HG02623 (cell line): ENCODE results near the gene PXN.
"Not testable (repeated sequence)": the region's sequence is repeated elsewhere in the genome, so short reads cannot be mapped to it uniquely, and the experiment has no call there.

Source experiments
- ATAC-seq: cut with Tn5 transposase; IDR thresholded peaks from one replicate; pipeline ENCODE4 v1.9.1; 2021; ENCODE audit warnings: moderate library complexity; ENCODE audit not compliant: unreplicated experiment

Gene PXN

DNA sequence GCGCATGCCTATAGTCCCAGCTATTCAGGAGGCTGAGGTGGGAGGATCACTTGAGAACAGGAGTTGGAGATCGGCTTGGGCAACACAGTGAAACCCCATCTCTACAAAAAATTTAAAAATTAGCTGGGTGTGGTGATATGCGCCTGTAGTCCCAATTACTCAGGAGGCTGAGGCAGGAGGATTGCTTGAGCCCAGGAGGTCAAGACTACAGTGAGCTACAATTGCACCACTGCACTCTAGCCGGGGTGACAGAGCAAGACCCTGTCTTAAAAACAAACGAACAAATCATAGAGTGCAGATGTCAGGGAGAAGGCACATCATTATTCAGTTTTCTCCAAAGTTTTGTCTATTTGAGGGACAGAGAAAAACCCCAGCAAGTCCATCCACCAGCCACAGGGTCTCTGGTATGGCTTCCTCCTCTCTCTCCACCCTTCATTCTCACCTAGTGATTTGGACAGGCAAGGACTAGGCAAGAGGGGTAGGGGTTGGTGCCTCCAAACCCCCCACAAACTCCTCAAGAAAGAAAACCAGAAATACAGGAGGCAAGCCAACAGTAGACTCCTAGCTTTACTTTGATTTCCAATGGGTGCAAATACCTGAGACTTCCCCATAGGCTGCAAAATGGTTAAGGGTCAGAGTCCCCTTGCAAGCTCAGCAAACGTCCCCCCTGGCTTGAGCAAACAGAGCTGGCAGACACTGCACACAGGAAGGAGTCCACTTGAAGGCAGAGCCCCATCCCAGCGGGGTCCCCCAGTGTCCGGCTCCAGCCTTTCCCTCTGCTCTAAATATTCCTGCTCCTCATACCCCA, 38.1 kb downstream of the PXN start:
- no peak for ATAC-seq

DNA sequence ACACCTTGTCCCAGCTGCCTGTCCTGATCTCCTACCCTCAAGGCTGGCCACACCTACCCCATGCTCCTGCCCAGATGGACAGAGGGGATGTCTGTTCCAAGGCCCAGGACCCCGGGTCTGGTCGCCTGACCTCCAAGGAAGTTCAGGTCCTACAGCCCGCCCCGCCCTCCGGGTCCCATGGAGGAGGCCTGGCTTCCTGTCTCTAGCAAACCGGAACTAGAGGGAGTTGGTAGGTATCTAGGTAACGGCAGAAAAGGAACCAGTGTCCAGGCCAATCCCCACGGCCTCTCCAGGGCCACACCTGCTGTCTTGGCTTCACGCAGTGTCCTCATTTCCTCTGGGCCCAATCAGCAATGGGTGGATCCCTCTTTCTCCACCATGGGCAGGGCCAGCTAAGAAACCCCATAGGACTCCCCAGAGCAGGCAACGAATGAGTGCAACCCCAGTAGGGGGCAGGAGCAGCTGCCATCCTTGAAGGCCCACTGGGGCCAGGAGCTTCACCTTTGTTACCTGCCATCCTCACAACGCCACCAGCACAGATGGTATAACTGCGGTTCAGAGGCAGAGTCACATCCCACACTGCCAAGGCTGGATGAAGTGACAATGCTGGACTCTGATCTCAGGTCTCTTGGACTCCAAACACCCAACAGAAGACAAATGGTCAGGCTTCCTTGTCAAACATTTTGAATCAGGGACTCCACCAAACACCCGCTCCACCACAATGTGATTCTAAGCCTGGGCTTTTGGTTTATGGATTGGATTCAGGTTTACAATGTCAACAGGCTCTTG, 39.5 kb downstream of the PXN start:
- ATAC-seq = no peak

DNA sequence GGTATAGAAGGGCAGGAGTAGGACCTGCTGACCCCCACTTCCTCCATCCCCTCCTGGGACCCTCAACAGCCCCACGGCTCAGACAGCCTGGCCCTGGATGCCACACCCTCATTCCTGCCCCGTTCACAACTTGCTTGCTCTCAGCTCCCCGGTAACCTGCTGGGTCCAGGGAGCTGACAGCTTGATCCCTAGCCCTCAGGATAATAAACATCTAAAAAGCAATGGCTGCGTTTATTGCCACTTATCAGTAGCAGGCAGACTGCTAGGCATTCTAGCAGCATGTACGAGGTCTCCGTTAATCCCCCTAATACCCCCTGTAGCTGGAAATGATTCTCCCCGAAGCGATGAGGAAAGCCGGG, 40.4 kb downstream of the PXN start:
- no peak for ATAC-seq

DNA sequence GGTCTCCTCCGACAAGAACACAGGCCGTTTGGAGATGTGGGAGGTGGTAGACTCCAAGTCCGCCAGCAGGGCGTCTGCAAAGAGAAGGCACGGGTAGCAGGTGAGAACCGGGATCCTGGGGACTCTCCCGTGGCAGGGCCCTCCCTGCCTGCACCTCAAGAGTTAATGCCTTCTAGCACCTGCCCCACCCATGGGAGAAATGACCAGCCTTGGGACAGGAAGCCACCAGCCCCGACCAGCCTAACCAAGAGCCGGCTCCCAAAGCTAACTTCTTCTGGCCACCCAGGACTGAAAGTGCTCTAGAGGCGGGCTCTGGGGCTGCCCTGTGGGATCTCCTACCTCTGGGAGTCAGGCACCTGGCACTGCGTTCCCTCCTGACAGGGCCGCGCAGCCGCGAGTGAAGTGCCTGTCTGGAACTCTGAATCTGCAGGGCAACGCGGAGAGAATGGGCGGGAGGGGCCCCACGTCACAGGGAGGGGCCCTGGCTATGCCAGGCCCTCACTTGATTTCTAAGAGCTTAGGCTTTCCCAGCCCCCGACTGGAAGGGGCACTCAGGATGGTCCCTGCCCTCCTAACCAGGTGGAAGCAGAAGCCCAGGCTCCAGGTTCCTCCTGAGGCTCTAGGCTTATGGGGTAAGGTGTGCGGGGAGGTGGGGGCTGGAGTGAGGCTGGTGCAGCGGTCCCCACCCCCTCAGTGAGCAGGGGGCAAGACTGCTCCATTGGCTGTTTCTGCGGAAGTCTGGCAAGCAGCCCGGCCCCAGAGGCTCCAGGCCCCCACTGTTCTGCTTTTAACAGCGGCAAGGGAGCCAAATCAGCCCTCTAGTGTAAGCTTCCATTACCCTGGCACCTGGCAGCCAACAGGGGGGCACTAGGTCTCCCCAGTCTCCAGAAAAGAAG, 41.0 kb downstream of the PXN start:
- no peak for ATAC-seq

DNA sequence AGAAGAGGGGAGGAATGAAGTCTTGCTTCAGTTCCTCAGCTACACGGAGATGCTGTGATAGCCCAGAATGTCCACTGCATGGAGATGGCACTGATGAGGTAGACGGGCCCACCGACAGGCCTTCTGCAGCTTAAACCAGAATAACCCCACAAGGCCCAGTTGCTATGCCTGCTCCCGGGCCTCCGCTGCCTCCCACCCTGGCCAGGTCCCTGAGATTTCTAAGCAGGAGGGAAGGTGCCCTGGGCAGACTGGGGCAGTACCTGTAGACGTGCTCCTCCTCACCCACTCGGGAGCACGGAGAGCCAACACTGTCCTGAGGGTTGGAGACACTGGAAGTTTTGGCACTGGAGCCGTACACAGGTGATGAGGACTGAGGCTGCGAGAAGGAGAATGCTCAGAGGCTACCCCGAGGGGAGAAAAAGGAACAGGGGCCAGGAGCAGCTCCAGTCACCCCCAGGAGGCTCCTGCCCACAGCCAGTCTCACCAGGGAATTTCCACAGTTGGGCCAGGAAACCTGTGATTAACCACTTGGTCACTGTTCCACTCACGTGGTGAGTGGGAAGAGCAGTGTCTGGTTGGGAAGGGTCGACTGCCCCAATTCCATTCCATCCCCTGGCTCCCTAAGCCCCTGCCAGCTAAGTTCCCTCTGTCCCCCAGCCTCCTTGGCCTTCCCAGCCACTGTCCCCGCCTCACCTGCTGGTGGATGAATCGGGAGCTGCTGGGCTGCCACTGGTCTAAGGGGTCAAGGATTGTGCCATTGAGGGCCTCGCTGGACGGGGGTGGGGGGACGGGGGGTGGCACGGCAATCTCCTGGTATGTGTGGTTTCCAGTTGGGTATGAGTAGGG, 41.8 kb downstream of the PXN start:
- ATAC-seq = no peak

DNA sequence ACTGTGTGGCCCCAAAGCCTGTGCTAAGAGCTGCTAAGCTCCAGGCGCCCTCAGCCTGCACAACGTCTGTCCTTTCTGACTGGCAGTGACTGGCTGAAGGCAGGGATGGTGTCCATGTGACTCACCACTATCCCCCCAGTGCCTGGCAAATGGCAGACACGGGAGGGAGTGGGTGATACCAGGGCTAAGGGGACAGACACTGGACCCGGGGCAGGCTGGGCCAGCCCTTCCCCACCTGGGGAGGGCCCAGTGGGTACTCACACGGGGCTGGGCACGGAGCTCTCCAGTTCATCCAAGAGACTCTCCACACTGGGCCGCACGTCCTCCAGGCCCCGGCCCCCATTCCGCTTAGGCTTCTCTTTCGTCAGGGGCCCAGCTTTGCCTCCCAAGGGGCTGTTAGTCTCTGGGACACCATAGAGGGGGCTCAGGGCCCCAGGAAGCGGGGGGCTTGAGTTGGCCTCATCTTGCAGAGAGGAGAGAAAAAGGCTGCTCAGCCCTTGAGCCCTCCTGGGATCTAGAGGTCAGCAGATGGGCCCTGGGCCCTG, 43.2 kb downstream of the PXN start:
- no peak for ATAC-seq

DNA sequence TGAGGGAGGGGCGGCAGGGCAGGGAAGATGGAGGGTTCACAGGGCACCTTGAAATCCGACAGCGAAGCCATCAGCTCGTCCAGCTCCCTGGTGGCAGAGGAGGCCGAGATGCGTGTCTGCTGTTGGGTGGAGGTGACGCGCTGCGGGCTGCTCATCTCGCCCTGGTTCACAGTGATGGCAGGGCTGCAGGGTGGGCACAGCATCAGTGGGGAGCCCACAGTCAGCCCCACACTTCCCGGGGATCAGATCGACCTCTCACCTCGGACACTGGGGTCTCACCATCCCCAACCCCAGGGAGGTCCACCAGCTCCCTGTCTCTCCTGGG, 44.0 kb downstream of the PXN start:
- no peak for ATAC-seq

DNA sequence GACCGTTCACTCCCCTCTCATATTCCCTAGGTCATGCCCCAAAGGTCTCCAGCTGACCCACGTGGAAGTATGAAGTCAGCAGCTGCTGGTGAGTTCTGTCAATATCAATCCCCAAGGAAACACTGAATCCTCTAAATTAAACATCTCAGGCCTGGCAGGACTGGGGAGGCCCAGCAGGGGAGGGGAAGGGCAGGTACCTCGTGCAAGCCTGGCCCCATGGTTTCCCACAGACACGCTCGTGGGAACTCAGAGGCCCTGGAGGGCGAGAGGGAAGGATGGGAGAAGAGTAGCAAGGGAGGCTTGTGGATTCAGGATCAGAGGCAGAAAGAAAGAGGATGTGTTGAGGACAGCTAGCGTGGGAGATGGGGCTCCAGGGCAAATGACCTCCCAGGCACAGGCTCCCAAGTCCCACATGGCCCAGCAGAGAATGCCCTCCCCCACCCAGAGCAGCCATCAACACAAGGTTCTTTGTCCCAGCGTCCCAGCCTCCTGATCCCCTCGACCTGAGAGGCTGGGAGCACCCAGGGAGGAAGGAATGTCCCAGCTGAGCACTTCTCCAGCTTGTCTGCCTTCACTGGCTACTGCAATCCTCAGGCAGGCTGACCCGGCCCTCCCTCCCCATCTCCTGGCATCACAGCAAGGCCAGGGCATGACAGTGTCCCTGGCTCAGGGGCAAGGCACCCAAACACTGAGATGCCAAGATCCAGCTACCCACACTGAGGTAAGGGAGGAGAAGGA, 44.5 kb downstream of the PXN start:
- no peak for ATAC-seq

DNA sequence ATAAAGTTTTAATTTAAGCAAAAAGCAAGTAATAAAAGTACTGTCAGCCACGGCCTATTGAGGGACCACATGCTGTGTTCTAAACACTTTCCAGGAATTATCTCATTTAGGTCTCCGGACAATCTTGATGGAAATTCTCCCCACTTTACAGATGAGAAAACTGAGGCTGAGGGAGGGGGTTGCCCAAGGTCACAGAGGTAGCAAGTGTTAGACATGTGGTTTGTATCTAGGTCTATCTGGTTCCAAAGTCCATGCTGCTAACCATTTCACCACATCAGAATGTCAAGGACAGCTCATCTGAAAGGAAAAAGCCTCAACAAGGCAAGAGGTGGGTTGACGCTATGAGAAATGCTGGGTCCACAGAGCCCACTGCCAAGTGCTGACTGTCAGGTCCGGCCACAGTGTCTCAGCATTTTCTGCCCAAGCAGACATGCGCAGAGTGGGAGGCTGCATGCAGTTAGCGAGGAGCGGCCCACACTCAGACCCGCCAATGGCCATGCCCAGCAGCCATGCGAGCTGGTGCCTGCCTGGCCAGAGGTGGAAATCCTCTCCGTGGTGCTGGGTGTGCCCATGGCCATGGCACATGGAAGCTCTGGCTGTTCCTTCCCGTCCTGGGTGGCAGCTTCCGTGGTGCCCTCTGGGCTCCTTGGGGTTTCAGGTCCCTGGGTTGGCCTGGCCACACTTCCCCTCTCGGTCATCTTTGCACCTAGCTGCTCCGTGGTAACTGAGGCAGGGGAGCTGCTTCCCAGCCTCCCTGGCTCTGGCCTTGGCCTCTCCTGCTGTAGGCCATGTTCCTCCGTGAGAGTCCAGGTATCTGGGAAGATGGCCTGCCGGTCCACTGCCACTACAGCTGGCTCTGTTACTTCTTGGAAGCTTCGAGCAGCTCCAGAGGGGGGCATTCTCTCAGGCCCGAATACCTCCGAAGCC, 46.6 kb downstream of the PXN start:
- ATAC-seq = no peak

DNA sequence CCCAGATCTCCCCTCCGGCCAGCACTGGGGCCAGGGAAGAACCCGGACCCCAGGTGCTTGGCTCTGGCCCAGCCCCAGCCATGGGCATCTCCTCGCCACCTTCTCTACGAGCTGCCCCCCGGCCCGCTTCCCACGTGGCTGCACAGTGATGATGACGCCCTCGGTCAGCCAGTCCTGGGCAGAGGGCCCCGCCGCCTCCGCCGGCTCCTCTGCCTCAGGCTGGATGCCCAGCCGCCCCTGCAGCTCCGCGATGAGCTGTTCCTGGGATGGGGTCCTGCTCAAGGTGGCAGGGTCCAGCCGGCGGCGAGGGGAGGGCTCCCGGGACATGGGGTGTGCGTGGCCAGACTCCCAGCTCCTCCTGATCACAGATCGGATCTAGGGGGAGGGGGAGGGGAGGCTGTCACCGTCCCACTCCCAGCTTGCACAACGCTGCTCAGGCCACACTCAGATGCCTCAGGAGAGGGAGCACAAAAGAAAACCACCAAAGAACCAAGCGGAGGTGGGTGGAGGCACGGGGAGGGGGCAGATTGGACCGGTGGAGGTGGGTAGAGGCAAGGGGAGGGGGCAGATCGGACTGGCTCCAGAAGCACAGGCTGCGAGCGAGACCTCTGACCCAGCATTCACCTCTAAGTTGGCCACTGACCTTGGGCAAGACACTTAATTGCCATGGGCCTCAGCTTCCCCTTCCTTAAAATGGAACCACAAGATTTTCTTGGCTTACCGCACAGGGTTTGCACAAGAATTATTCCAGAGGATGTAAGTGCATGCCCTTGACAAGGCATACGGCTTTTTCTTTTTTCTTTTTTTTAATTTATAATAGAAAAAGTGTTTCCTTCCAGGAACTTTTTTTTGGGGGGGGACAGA, 48.6 kb downstream of the PXN start:
- ATAC-seq = no peak

DNA sequence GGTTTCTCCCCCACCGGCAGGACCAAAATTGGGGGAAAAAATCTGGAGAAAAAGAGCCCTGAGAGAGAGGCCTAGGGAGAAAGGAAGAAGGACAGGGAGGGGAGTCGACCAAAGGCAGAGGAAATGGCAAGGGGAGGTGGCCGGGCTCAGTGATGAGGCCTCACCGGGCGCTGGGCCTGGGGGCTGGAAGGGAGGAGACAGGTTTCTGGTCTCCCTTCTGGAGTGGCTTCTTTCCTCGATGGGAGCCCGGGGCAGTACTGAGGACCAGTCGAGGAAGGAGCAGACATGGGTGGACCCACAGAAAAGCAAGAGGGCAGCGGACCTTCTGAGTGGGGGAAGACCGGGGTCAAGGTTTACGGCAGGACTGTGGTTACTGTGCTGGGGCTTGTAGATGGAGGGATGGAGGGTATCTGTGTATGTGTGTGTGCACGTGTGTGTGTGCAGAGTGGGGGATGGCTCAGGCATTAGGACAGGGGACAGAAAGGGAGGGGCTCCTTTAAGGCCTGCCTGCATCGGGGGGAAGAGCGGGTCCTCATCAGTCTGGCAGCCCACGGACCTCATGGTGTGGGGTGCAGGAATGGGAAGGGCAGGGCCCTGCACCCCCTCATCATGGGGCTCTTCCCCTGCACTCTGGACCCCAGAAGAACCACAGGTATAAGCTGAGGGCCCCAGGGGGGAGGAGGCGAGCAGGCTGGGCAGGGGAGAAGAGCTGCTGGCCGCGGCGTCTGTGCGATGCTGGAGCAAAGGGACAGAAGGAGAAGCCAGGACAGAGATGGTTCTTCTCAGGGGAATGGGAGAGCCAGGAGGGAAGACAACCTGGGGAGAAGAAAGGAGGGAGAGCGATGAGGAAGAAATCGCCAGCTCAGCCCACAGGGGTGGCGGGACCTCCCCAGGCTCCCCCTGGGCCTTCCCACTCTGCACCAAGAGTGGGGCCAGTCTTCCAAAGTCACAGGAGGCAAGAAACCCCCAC, 49.5 kb downstream of the PXN start:
- no peak for ATAC-seq

DNA sequence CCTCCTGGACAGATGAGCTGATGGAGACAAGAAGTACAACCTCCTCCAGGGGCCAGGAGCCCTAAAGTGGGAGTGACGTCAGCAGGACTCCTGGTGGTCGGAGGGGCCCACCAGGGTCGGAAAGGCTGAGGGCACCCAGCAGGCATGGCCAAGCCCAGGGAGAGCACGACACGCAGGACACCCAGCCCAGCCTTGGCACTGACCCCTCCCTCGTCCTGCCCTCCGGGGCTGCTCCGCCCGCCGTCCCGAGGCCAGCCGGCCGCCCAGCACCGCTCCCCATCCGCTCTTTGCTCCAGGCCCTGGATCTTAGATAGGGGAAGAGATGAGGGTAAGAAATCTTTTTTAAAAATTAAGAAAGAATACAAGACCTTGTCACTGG, 50.2 kb downstream of the PXN start:
- no peak for ATAC-seq

DNA sequence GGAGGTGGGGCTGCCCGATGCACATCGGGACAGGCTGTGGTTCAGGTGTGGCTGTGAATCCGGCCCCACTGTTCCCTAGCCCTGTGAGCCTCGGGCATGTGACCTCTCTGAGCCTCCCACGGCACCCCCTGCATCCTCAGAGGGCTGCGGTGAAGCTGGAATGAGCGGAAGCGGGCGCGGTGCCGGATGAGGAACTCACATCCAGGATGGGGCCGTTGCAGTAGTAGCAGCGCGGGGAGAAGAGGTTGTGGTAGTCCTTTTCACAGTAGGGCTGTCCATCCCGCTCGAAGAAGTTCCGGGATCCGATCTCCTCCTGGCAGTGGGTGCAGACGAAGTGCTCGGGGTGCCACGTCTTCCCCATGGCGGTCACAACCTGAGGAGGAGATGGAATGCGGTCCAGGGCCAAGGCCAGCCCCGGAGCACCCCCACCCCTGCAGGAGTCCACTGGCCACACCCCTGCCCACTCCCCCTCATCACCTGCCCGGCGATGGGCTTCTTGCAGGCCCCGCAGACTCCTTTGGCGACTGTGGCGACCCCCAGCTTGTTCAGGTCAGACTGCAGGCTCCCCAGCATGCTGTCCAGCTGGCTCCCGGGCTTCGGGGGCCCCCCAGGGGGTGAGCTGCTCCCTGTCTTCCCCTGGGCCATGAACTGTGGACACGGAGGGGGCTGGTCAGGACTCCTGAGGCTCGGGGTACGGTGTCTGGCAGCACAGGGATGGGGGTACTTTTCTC, 50.7 kb downstream of the PXN start:
- ATAC-seq = no peak

DNA sequence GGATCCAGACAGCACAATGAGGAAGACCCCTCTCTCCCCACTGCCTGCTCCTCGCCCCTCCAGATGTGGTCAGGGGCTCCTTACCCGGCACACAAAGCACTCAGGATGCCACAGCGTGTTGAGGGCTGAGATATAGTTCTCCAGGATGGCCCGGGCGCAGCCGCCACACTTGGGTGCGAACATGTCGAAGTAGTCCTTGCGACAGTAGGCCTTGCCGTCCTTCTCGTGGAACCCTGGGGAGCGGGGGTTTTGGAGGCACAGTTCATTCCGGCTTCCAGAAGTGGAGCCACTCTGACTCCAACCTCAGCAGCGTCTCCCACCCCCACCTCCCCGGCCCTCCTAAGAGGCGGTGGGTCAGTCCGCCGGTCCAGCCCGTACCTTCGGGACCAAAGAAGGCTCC, 51.8 kb downstream of the PXN start:
- no peak for ATAC-seq

DNA sequence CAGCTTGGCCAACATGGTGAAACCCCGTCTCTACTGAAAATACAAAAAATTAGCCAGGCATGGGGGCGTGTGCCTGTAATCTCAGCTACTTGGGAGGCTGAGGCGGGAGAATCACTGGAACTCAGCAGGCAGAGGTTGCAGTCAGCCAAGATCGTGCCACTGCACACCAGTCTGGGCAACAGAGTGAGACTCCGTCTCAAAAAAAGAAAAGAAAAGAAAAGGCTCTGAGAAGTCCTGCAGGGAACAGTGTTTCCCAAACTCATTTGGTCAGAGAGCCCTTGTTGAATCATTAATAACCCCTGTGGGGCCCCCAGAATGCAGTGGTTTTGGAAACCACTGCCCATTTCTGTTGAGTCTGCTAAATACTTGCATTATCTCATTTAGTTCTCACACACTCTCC, 52.3 kb downstream of the PXN start:
- ATAC-seq = not testable (repeated sequence)

DNA sequence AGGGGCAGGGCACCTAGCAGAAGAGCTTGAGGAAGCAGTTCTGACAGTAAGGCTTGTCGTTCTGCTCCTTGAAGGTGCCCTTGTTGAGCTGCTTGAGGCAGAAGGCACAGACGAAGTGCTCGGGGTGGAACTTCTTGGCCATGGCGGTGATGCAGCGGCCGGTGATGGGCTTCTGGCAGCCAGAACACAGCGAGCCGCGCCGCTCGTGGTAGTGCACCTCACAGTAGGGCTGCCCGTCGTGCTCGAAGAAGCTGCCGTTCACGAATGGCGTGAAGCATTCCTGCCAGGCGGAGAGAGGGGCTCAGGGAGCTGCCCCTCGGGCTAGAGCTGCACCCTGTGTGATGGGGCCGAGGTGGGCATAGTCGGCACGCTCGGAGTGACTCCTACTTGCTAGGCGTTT, 53.2 kb downstream of the PXN start:
- no peak for ATAC-seq
